K562 (cell line): Measurements from ENCODE around the gene CCDC116. TPM values are rescaled to one million over a fixed set of nuclear protein-coding genes. Genes with fewer than 3 reads are reported as not detected.

ENCODE experiments used
- ATAC-seq: fragments of 200-7000 bp; cut with Tn5 transposase; 3 replicates; pipeline ENCODE4 v1.9.1; 2020; ENCODE audit warnings: moderate library complexity
- BruUV-seq: library from RNA; stranded (reverse); fragments of 400-500 nt; replicated peaks from 2 replicates; lab custom pipeline; 2021; lab: Mats Ljungman, UMichigan
- CTCF ChIA-PET: fragments of 300-600 bp; formaldehyde crosslinking; extraction: SDS; loops from one replicate; lab custom pipeline; 2021; ENCODE audit warnings: low intra/inter-chr PET ratio; lab: Yijun Ruan, JAX
- POLR2A ChIA-PET: fragments of 300-600, 350-650 bp; sonication (Branson Sonifier 250); formaldehyde crosslinking; extraction: SDS; loops from one replicate; lab custom pipeline; 2021; ENCODE audit warnings: antibody characterized with exemption, inconsistent platforms; lab: Yijun Ruan, JAX
- DNase-seq, 4 experiments: peaks; one replicate each; pipeline versions ENCODE4 v3.0.0 to v3.0.0-alpha.2; 2011 to 2018; ENCODE audit warnings: low spot score in 3 of 4, mixed read lengths in 3 of 4; ENCODE audit errors: extremely low read depth in 1 of 4
- FAIRE-seq: peaks from 2 replicates; lab custom pipeline; 2011; peaks lifted over from hg19 to GRCh38; lab: Jason Lieb, UNC
- H2AFZ ChIP-seq: 2 replicates; pipeline ENCODE4 v1.6.0; 2011; ENCODE audit warnings: low read depth, low read length, control low read depth, inconsistent platforms
- H3K27ac ChIP-seq: fragments of 200-600 bp; 3 replicates; pipeline ENCODE4 v1.8.0; 2011; ENCODE audit warnings: low read depth, mild to moderate bottlenecking, control low read depth, inconsistent platforms, low read length, moderate library complexity, mixed read lengths; ENCODE audit errors: extremely low read depth
- H3K27me3 ChIP-seq, 2 experiments: fragments of 300-600 bp in 1 of 2; 2 replicates in 1 of 2; 3 replicates in 1 of 2; pipeline versions ENCODE4 v1.6.0 to v1.8.0; 2011; ENCODE audit warnings: inconsistent platforms in 2 of 2, low read length in 2 of 2, mild to moderate bottlenecking in 1 of 2, mixed read lengths in 1 of 2, moderate library complexity in 1 of 2; ENCODE audit not compliant: control insufficient read depth in 2 of 2, insufficient read depth in 2 of 2
- H3K36me3 ChIP-seq: fragments of 300-600 bp; 3 replicates; pipeline ENCODE4 v1.8.0; 2011; ENCODE audit warnings: mild to moderate bottlenecking, low read length, inconsistent platforms; ENCODE audit not compliant: control insufficient read depth, insufficient read depth
- H3K4me1 ChIP-seq, 2 experiments: fragments of 200-600 bp in 1 of 2; replicated peaks in 1 of 2; 2 replicates in 1 of 2; 3 replicates in 1 of 2; pipeline versions ENCODE4 v1.5.1 to v1.8.0; 2011; ENCODE audit warnings: inconsistent platforms in 2 of 2, low read length in 2 of 2, mild to moderate bottlenecking in 1 of 2, mixed read lengths in 1 of 2, moderate library complexity in 1 of 2; ENCODE audit not compliant: control insufficient read depth in 2 of 2, insufficient read depth in 2 of 2
- H3K4me2 ChIP-seq: 2 replicates; pipeline ENCODE4 v1.6.1; 2011; ENCODE audit warnings: low read length, control low read depth, inconsistent platforms, mixed read lengths; ENCODE audit not compliant: insufficient read depth
- H3K4me3 ChIP-seq: fragments of 200-600 bp; sonication (generic), shearing (Covaris generic); 2 replicates; pipeline ENCODE4 v1.5.1; 2016; ENCODE audit warnings: control low read depth, inconsistent platforms
- H3K79me2 ChIP-seq: fragments of 200-600 bp; 3 replicates; pipeline ENCODE4 v1.8.0; 2011; ENCODE audit warnings: low read length, inconsistent platforms; ENCODE audit not compliant: control insufficient read depth, insufficient read depth
- H3K9ac ChIP-seq, 2 experiments: 2 replicates each; pipeline versions ENCODE4 v1.6.0 to v1.6.1; 2011; ENCODE audit warnings: low read depth in 2 of 2, low read length in 2 of 2, control low read depth in 1 of 2, inconsistent platforms in 1 of 2, mild to moderate bottlenecking in 1 of 2, mixed read lengths in 1 of 2; ENCODE audit not compliant: insufficient read depth in 1 of 2
- H3K9me1 ChIP-seq: one replicate; pipeline ENCODE4 v1.6.0; 2011; ENCODE audit warnings: inconsistent platforms, mild to moderate bottlenecking, low read length, moderate library complexity; ENCODE audit not compliant: control insufficient read depth, insufficient read depth
- H3K9me3 ChIP-seq: replicated peaks from 2 replicates; pipeline ENCODE4 v1.5.1; 2011; ENCODE audit warnings: low read depth, low read length, inconsistent platforms; ENCODE audit not compliant: control insufficient read depth, insufficient read depth
- H4K20me1 ChIP-seq: replicated peaks from 2 replicates; pipeline ENCODE4 v1.6.1; 2011; ENCODE audit warnings: low read length, inconsistent platforms, mixed read lengths; ENCODE audit not compliant: control insufficient read depth, insufficient read depth
- ADNP ChIP-seq: fragments of 200-800 bp; sonication (Bioruptor generic); IDR thresholded peaks from 2 replicates; pipeline ENCODE4 v1.6.1; 2016; ENCODE audit warnings: missing genetic modification characterization, missing compliant biosample characterization
- PTRF ChIP-seq: fragments of 450-650 bp; IDR thresholded peaks from 2 replicates; pipeline ENCODE4 v1.6.1; 2016; ENCODE audit warnings: mild to moderate bottlenecking, missing genetic modification characterization, missing compliant biosample characterization
- WGBS: fragments of 100-300 bp; shearing (Covaris generic); methylation state at CpG from one replicate; pipeline ENCODE4 v1.1.6; 2016; ENCODE audit warnings: low coverage, mixed read lengths; ENCODE audit not compliant: insufficient coverage; ENCODE audit errors: missing lambda C conversion rate; 5-methylcytosine and 5-hydroxymethylcytosine counted together
- in situ Hi-C: fragments of 300-500 bp; cut with MboI; formaldehyde crosslinking; loops from 4 replicates; pipeline ENCODE4 v1.15.0; 2018; ENCODE audit warnings: inconsistent platforms, mixed read lengths
- intact Hi-C: fragments of 100-400 bp; cut with micrococcal nuclease; formaldehyde crosslinking; loops from 2 replicates; pipeline ENCODE4 v1.14.2; 2022
- polyA plus RNA-seq, 8 experiments: library from polyadenylated mRNA; depleted of rRNA in 4 of 8; stranded (reverse) in 5 of 8; unstranded in 3 of 8; fragments of >200 nt; fragmentation: Nextera tagmentation in 2 of 8; fragmentation: Illumina TruSeq in 1 of 8; extraction: Ambion mirVana in 2 of 8; extraction: Trizol in 1 of 8; gene quantifications; 2 replicates each; pipeline versions ENCODE4 v1.2.1 to v1.2.3, GENCODE V29; 2011 to 2014; ENCODE audit warnings: inconsistent platforms in 1 of 8, missing spikeins in 1 of 8
- total RNA-seq, 7 experiments: library from RNA; depleted of rRNA in 6 of 7; stranded (reverse); fragments of >200 nt in 6 of 7; fragmentation: Illumina TruSeq in 2 of 7; extraction: Trizol in 2 of 7; gene quantifications; 2 replicates each; pipeline versions ENCODE4 v1.2.1 to v1.2.3, GENCODE V29; 2011 to 2021; ENCODE audit warnings: low replicate concordance in 1 of 7
- TF ChIP-seq, protein P1 (sequence below): sonication (generic); formaldehyde crosslinking; IDR thresholded peaks from 2 replicates; pipeline ENCODE4 v1.8.0; 2022; ENCODE audit warnings: mild to moderate bottlenecking, missing genetic modification reagents, borderline replicate concordance

Gene CCDC116
- total and polyA plus RNA-seq, 9 of the 15 experiments (the other 6 are each of a cell fraction or from before 2014, with no cell fraction given) = 1.6 to 11.3 (median 4.7) TPM

DNA sequence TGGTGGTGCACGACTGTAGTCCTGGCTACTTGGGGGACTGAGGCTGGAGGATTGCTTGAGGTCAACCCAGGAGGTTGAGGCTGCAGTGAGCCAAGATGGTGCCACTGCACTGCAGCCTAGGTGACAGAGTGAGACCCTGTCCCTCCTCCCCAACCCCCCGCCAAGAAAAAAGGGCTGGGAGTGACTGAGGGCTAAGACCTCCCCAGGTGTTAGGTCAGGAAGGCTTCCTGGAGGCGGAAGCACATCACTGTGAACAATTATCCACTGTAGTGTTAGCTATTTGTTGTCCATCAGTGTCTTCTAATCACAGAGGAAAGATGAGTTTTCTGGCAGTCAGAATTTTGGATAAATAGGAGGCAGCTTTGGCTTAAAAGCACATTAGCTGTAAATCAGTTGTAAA lies 11.5 kb upstream of the CCDC116 start:
- peaks cover 8 to 38% of the 10 kb centered on the region in 2 experiments; a peak in 4 of 5 replicates for H3K4me1 ChIP-seq
- peak overlapping the region in 1 of 2 experiments; percentile 39; a peak in 2 of 4 replicates for H3K9ac ChIP-seq
- ATAC-seq (no peak), DNase-seq (no peak), FAIRE-seq (no peak)
- peaks cover 83% of the 10 kb centered on the region for H3K79me2 ChIP-seq
- H3K27ac ChIP-seq = no peak overlapping the region
- H4K20me1 ChIP-seq = peaks cover 68% of the 10 kb centered on the region
- in situ Hi-C loops (no loop called here), intact Hi-C loops (no loop called here)
- BruUV-seq = no TSS peak
- H3K4me3 ChIP-seq = no peak overlapping the region
- H3K36me3 ChIP-seq = peaks cover 88% of the 10 kb centered on the region
- H2AFZ ChIP-seq = no peak overlapping the region
- POLR2A ChIA-PET = interaction anchor here (0.6 to 76.8 kb wide), 5 partner anchors 2 to 1560 kb away, joined by 3 to 4622 read pairs (median 4); partner anchors contain the start of genes CCDC116, SDF2L1 and YDJC
- CTCF ChIA-PET = no interaction called here
- no peaks in the 10 kb centered on the region for H3K27me3 ChIP-seq
- TF ChIP-seq ADNP (tag) = no peak
- TF ChIP-seq, protein P1, sequence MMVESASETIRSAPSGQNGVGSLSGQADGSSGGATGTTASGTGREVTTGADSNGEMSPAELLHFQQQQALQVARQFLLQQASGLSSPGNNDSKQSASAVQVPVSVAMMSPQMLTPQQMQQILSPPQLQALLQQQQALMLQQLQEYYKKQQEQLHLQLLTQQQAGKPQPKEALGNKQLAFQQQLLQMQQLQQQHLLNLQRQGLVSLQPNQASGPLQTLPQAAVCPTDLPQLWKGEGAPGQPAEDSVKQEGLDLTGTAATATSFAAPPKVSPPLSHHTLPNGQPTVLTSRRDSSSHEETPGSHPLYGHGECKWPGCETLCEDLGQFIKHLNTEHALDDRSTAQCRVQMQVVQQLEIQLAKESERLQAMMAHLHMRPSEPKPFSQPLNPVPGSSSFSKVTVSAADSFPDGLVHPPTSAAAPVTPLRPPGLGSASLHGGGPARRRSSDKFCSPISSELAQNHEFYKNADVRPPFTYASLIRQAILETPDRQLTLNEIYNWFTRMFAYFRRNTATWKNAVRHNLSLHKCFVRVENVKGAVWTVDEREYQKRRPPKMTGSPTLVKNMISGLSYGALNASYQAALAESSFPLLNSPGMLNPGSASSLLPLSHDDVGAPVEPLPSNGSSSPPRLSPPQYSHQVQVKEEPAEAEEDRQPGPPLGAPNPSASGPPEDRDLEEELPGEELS (CRISPR knock-in tag) = no peak
- no peak for TF ChIP-seq PTRF (tag)
- H3K9me1 ChIP-seq = peaks cover 32% of the 10 kb centered on the region
- H3K9me3 ChIP-seq = no peaks in the 10 kb centered on the region
- 80% methylated on average over 3 of the region's 3 CpGs for WGBS
- H3K4me2 ChIP-seq = no peak overlapping the region
